Nephron (organoid): ENCODE data around the gene PURA.

Source experiments
- H3K27ac Mint-ChIP-seq, 3 experiments: 2 replicates each; pipeline ENCODE4 v1.8.0; 2020; ENCODE audit warnings: mixed read lengths in 3 of 3, mild to moderate bottlenecking in 2 of 3, moderate library complexity in 1 of 3
- H3K27me3 Mint-ChIP-seq: 2 replicates; pipeline ENCODE4 v1.8.0; 2021; ENCODE audit warnings: low read depth, mild to moderate bottlenecking, moderate library complexity, mixed read lengths
- H3K36me3 Mint-ChIP-seq: 2 replicates; pipeline ENCODE4 v1.8.0; 2020; ENCODE audit warnings: low read depth, mixed read lengths
- H3K4me1 Mint-ChIP-seq: 2 replicates; pipeline ENCODE4 v1.8.0; 2020; ENCODE audit warnings: mixed read lengths
- H3K4me3 Mint-ChIP-seq, 3 experiments: 2 replicates each; pipeline ENCODE4 v1.8.0; 2020; ENCODE audit warnings: mild to moderate bottlenecking in 3 of 3, mixed read lengths in 3 of 3, moderate library complexity in 2 of 3
- H3K9me3 Mint-ChIP-seq: 2 replicates; pipeline ENCODE4 v1.8.0; 2020; ENCODE audit warnings: mixed read lengths
- TF ChIP-seq, protein P1 (sequence below), 3 experiments: fragments of 200-600 bp; sonication (generic); IDR thresholded peaks; one replicate each; pipeline ENCODE4 v1.5.0; 2021; ENCODE audit warnings: antibody characterized with exemption in 3 of 3; ENCODE audit not compliant: unreplicated experiment in 3 of 3

PURA gene

GRCh38 chr5:140172483-140172882 lies 58.6 kb downstream of the PURA start:
- H3K4me3 Mint-ChIP-seq, result no peak overlapping the region

GRCh38 chr5:140174014-140174413 lies 60.1 kb downstream of the PURA start:
- H3K27me3 Mint-ChIP-seq, result peaks cover 9% of the 10 kb centered on the region
- H3K4me3 Mint-ChIP-seq, result peak overlapping the region; percentile 94 to 96 (median 95)
- no peaks in the 10 kb centered on the region for H3K36me3 Mint-ChIP-seq
- TF ChIP-seq, protein P1, sequence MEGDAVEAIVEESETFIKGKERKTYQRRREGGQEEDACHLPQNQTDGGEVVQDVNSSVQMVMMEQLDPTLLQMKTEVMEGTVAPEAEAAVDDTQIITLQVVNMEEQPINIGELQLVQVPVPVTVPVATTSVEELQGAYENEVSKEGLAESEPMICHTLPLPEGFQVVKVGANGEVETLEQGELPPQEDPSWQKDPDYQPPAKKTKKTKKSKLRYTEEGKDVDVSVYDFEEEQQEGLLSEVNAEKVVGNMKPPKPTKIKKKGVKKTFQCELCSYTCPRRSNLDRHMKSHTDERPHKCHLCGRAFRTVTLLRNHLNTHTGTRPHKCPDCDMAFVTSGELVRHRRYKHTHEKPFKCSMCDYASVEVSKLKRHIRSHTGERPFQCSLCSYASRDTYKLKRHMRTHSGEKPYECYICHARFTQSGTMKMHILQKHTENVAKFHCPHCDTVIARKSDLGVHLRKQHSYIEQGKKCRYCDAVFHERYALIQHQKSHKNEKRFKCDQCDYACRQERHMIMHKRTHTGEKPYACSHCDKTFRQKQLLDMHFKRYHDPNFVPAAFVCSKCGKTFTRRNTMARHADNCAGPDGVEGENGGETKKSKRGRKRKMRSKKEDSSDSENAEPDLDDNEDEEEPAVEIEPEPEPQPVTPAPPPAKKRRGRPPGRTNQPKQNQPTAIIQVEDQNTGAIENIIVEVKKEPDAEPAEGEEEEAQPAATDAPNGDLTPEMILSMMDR (IDR thresholded peaks at IDR 0.05; ENCODE audit: unreplicated experiment in 3 of 3), result no peak
- peak overlapping the region; percentile 89 to 97 (median 97) for H3K27ac Mint-ChIP-seq
- H3K4me1 Mint-ChIP-seq, result peaks cover 33% of the 10 kb centered on the region
- no peaks in the 10 kb centered on the region for H3K9me3 Mint-ChIP-seq

More at GRCh38 chr5:140172483-140172882, 58.6 kb downstream of the PURA start:
- Mint-ChIP-seq H3K36me3 (no peaks in the 10 kb centered on the region), H3K4me1 (peaks cover 26% of the 10 kb centered on the region), H3K27me3 (peaks cover 9% of the 10 kb centered on the region), H3K9me3 (no peaks in the 10 kb centered on the region), H3K27ac (no peak overlapping the region)
- TF ChIP-seq, protein P1 (IDR thresholded peaks at IDR 0.05; ENCODE audit: unreplicated experiment in 3 of 3), result no peak

DNA sequence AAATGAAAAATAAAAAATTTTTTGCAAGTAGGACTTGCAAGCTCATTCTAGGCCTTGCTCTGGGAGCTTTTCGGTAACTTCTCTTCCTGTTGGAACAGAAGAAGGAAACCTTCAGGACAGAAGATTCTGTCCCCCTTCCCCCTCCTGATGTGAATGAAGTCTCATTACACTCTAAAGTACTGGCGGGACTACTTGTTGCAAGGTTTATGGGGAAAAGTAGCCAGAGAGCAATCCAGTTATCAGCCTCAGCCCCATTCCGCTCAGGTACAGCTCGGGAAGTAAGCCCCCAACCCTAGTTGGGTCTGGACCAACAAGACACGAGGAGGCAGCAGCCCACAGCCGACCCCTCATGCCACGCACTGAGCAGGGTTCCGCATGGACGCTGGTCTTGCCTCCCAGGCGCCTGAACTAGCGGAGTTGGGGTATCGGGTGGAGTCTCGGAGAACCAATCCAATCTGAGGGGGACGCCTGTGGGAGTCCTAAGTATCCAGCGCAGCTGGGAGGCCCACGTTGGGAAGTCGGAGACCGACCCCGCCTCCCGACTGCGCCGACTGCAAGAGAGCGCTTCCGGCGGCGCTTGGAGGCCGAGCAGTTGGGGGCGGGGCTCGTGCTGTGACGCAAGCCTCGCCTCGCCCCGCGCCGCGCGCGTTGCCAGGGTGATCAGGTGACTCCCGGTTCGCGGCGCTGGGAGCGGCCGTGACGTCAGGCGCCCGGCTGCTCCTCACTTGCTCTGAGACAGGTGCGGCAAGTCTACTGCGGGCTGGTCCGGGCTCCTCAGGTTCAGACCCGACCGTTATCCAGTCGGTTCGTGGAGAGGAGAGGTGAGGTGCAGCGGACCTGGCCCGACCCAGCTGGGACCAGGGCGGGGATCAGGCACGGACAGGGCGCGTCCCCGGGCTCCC lies 60.8 kb downstream of the PURA start, which contains the start of gene CYSTM1:
Gene CYSTM1 (plus strand): TSS at position 724 of the 902 bp plus-strand sequence. CDS start 19,278 bp downstream, outside the sequence.
- peak within 1 kb of the TSS; percentile 89 to 97 (median 97) for H3K27ac Mint-ChIP-seq
- H3K4me1 Mint-ChIP-seq, result peaks cover 33% of the 10 kb centered on the region
- TF ChIP-seq, protein P1 (IDR thresholded peaks at IDR 0.05; ENCODE audit: unreplicated experiment in 3 of 3), result no peak
- H3K27me3 Mint-ChIP-seq, result peaks cover 9% of the 10 kb centered on the region
- no peaks in the 10 kb centered on the region for H3K36me3 Mint-ChIP-seq
- peak within 1 kb of the TSS; percentile 94 to 96 (median 95) for H3K4me3 Mint-ChIP-seq
- no peaks in the 10 kb centered on the region for H3K9me3 Mint-ChIP-seq
